Measurements from ENCODE around the gene ADAMTSL5. TPM values are rescaled to one million over a fixed set of nuclear protein-coding genes. Genes with fewer than 3 reads are reported as not detected.

The ADAMTSL5 gene
- total and polyA plus RNA-seq, 2 donors (not counting 1 experiment from before 2014, with no cell fraction given), result 3.1 to 4.7 TPM

- no peaks in the 10 kb centered on the region for H4K20me1 ChIP-seq (ENCODE audit: control insufficient read depth, extremely low read depth, insufficient read depth, low read length)
- peak overlapping the region; percentile 7 for H3K9ac ChIP-seq (ENCODE audit: insufficient read depth, low read length)
- H3K36me3 ChIP-seq (ENCODE audit: control insufficient read depth, insufficient read depth, low read length), result no peaks in the 10 kb centered on the region
- peaks cover 3% of the 10 kb centered on the region for H3K27me3 ChIP-seq (ENCODE audit: control insufficient read depth, insufficient read depth, low read length)
- H3K4me2 ChIP-seq (ENCODE audit: extremely low read depth, insufficient read depth, low read length), result no peak overlapping the region
- no peaks in the 10 kb centered on the region for H3K4me1 ChIP-seq (ENCODE audit: control insufficient read depth, extremely low read depth, insufficient read depth, low read length)
- H3K27ac ChIP-seq (ENCODE audit: insufficient read depth, low read length), result no peak overlapping the region
- TF ChIP-seq EZH2 (IDR thresholded peaks at IDR 0.05; ENCODE audit: low read length, missing control alignments), result no peak
- TF ChIP-seq CTCF (conservative IDR thresholded peaks at IDR 0.05 in 1 of 2, IDR thresholded peaks at IDR 0.05 in 1 of 2; ENCODE audit: low read depth in 1 of 2, low read length in 2 of 2), result no peak
- no peaks in the 10 kb centered on the region for H3K9me3 ChIP-seq (ENCODE audit: control insufficient read depth, insufficient read depth, low read depth, low read length)
- H3K79me2 ChIP-seq (ENCODE audit: control insufficient read depth, insufficient read depth, low read length), result no peaks in the 10 kb centered on the region
- H2AFZ ChIP-seq (ENCODE audit: low read length), result no peak overlapping the region
- no peak overlapping the region for H3K4me3 ChIP-seq (replicated peaks in 1 of 4; ENCODE audit: control extremely low read depth in 1 of 4, insufficient read depth in 1 of 4, low read depth in 3 of 4, low read length in 4 of 4)
- DNase-seq (ENCODE audit: low read depth in 2 of 2), result no peak
These were observed 3.6 kb upstream of the ADAMTSL5 start for GRCh38 chr19:1516395-1516753.

- H4K20me1 ChIP-seq (ENCODE audit: control insufficient read depth, extremely low read depth, insufficient read depth, low read length), result no peaks in the 10 kb centered on the region
- no peaks in the 10 kb centered on the region for H3K36me3 ChIP-seq (ENCODE audit: control insufficient read depth, insufficient read depth, low read length)
- H3K27ac ChIP-seq (ENCODE audit: insufficient read depth, low read length), result no peak overlapping the region
- no peak overlapping the region for H3K4me2 ChIP-seq (ENCODE audit: extremely low read depth, insufficient read depth, low read length)
- no peak overlapping the region for H2AFZ ChIP-seq (ENCODE audit: low read length)
- no peaks in the 10 kb centered on the region for H3K9me3 ChIP-seq (ENCODE audit: control insufficient read depth, insufficient read depth, low read depth, low read length)
- no peaks in the 10 kb centered on the region for H3K4me1 ChIP-seq (ENCODE audit: control insufficient read depth, extremely low read depth, insufficient read depth, low read length)
- TF ChIP-seq EZH2 (IDR thresholded peaks at IDR 0.05; ENCODE audit: low read length, missing control alignments) (no peak), CTCF (conservative IDR thresholded peaks at IDR 0.05 in 1 of 2, IDR thresholded peaks at IDR 0.05 in 1 of 2; ENCODE audit: low read depth in 1 of 2, low read length in 2 of 2) (no peak)
- no peak for DNase-seq (ENCODE audit: low read depth in 2 of 2)
- H3K9ac ChIP-seq (ENCODE audit: insufficient read depth, low read length), result no peak overlapping the region
- no peaks in the 10 kb centered on the region for H3K79me2 ChIP-seq (ENCODE audit: control insufficient read depth, insufficient read depth, low read length)
- no peak overlapping the region for H3K4me3 ChIP-seq (replicated peaks in 1 of 4; ENCODE audit: control extremely low read depth in 1 of 4, insufficient read depth in 1 of 4, low read depth in 3 of 4, low read length in 4 of 4)
- H3K27me3 ChIP-seq (ENCODE audit: control insufficient read depth, insufficient read depth, low read length), result peaks cover 3% of the 10 kb centered on the region
These were observed 2.3 kb upstream of the ADAMTSL5 start for GRCh38 chr19:1514986-1515721.

GRCh38 chr19:1514295-1514661 is 1.5 kb upstream of the ADAMTSL5 start:
- no peaks in the 10 kb centered on the region for H4K20me1 ChIP-seq (ENCODE audit: control insufficient read depth, extremely low read depth, insufficient read depth, low read length)
- no peak overlapping the region for H3K4me2 ChIP-seq (ENCODE audit: extremely low read depth, insufficient read depth, low read length)
- H3K4me3 ChIP-seq (replicated peaks in 1 of 4; ENCODE audit: control extremely low read depth in 1 of 4, insufficient read depth in 1 of 4, low read depth in 3 of 4, low read length in 4 of 4), result no peak overlapping the region
- peaks cover 3% of the 10 kb centered on the region for H3K27me3 ChIP-seq (ENCODE audit: control insufficient read depth, insufficient read depth, low read length)
- H3K9me3 ChIP-seq (ENCODE audit: control insufficient read depth, insufficient read depth, low read depth, low read length), result no peaks in the 10 kb centered on the region
- no peaks in the 10 kb centered on the region for H3K36me3 ChIP-seq (ENCODE audit: control insufficient read depth, insufficient read depth, low read length)
- no peaks in the 10 kb centered on the region for H3K79me2 ChIP-seq (ENCODE audit: control insufficient read depth, insufficient read depth, low read length)
- H3K27ac ChIP-seq (ENCODE audit: insufficient read depth, low read length), result no peak overlapping the region
- TF ChIP-seq CTCF (conservative IDR thresholded peaks at IDR 0.05 in 1 of 2, IDR thresholded peaks at IDR 0.05 in 1 of 2; ENCODE audit: low read depth in 1 of 2, low read length in 2 of 2), result no peak
- TF ChIP-seq EZH2 (IDR thresholded peaks at IDR 0.05; ENCODE audit: low read length, missing control alignments), result no peak
- no peak for DNase-seq (ENCODE audit: low read depth in 2 of 2)
- H3K4me1 ChIP-seq (ENCODE audit: control insufficient read depth, extremely low read depth, insufficient read depth, low read length), result no peaks in the 10 kb centered on the region
- H2AFZ ChIP-seq (ENCODE audit: low read length), result no peak overlapping the region
- no peak overlapping the region for H3K9ac ChIP-seq (ENCODE audit: insufficient read depth, low read length)

Data from fibroblast of lung (primary cell).